MM.1S (cell line): ENCODE data around the gene KPNA4.

Experiments
- CTCF ChIP-seq: fragments of 300-600 bp; sonication (generic); IDR thresholded peaks from 2 replicates; pipeline ENCODE4 v1.5.1; 2016; ENCODE audit warnings: antibody characterized with exemption, low read length, mixed read lengths
- EZH2 ChIP-seq: fragments of 300-600 bp; sonication (generic); optimal IDR thresholded peaks from 2 replicates; pipeline ENCODE3; 2017; ENCODE audit warnings: low read depth, mild to moderate bottlenecking, antibody characterized with exemption, low read length, mixed read lengths
- EZH2phosphoT487 ChIP-seq: fragments of 300-600 bp; sonication (generic); IDR thresholded peaks from 2 replicates; pipeline ENCODE4 v1.6.1; 2018; ENCODE audit warnings: antibody characterized with exemption, low read length

DNA sequence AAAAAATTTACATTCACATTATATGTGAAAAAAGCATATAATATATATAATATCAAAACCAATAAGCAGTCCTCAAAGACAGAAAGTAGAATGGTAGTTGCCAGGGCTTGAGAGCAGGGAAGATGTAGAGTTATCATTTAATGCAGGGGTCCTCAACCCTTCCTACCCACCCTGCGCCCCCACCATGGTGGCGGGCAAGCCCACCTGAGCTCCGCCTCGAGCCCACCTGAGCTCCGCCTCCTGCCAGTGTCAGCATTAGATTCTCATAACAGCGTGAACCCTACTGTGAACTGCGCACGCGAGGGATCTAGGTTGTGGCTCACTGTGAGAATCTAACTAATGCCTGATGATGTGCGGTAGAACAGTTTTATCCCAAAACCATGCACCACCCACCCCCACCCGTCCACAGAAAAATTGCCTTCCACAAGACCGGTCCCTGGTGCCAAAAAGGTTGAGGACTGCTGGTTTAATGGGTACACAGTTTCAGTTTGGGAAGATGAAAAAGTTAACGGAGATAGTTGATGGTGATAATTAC, 118.8 kb downstream of the KPNA4 start:
- TF ChIP-seq CTCF (no peak), EZH2phosphoT487 (no peak), EZH2 (no peak)
